Smooth muscle cell of the brain vasculature (primary cell): ENCODE measurements around the gene IL26.

Source experiments
- DNase-seq: peaks from one replicate; pipeline ENCODE4 v3.0.0-alpha.2; 2012; ENCODE audit warnings: low read depth, low spot score

The IL26 gene

DNA sequence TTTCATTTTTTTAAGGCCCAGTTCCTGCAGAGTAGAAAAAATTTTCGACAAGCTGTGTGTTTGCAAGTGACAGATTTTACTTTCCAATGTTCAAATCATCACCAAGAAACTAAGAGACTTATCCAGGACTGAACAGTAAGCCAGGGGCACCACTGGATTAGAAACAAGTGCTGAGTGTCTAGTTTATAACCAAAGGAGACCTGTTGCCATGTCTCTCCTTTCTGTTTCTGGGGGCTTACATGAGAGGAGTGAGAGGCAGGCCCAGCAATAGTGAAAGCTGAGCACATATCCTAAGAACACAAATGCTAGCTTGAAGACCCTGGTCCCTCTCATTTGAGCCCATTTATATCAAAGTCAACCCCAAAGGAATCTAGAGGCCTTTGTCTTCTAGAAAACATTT lies 69.0 kb downstream of the IL26 start:
- no peak for DNase-seq

DNA sequence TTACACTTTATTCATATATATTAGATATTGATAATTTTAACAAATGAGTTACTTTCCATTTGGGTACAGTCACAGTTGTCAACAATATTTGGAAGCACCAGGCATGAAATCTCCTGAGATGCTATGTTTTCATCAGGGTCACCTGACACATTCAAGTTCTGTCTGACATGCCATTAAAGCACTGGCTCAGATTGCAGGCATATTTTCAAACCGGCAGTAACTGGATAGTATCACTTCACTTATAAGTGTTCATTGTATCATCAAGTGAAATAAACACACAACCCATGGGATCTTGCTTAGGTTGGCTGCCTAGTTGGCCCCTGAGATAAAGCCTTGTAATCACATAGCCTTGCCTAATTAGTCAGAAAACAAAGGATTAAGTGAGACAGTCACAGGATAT lies 70.8 kb downstream of the IL26 start:
- DNase-seq = no peak
